GM18858 (cell line): Measurements from ENCODE around the gene XIRP1.

Experiments used
- ATAC-seq: cut with Tn5 transposase; IDR thresholded peaks from one replicate; pipeline ENCODE4 v1.9.1; 2021; ENCODE audit not compliant: unreplicated experiment

Gene XIRP1

GRCh38 chr3:39188271-39189149 lies 3.9 kb downstream of the XIRP1 start:
- ATAC-seq = no peak

GRCh38 chr3:39187372-39188155 lies 4.8 kb downstream of the XIRP1 start:
- no peak for ATAC-seq

GRCh38 chr3:39186692-39187151 lies 5.7 kb downstream of the XIRP1 start:
- ATAC-seq = no peak

- no peak for ATAC-seq
These were observed 6.3 kb downstream of the XIRP1 start for GRCh38 chr3:39185959-39186691.

- no peak for ATAC-seq
These were observed 7.0 kb downstream of the XIRP1 start for GRCh38 chr3:39185326-39185958.

GRCh38 chr3:39184968-39185285 lies 7.5 kb downstream of the XIRP1 start:
- ATAC-seq = no peak

- no peak for ATAC-seq
These were observed 8.1 kb downstream of the XIRP1 start for GRCh38 chr3:39184081-39184967.

GRCh38 chr3:39183211-39184080 lies 8.9 kb downstream of the XIRP1 start:
- no peak for ATAC-seq

GRCh38 chr3:39181408-39182335 lies 10.7 kb downstream of the XIRP1 start:
- no peak for ATAC-seq

- ATAC-seq = peak; percentile 91
These were observed 11.6 kb downstream of the XIRP1 start for GRCh38 chr3:39180546-39181346.

GRCh38 chr3:39180183-39180545 lies 12.2 kb downstream of the XIRP1 start:
- no peak for ATAC-seq

GRCh38 chr3:39178553-39178952 lies 13.8 kb downstream of the XIRP1 start:
- no peak for ATAC-seq

- ATAC-seq = no peak
These were observed 14.6 kb downstream of the XIRP1 start for GRCh38 chr3:39177708-39178332.

- ATAC-seq = no peak
These were observed 16.2 kb downstream of the XIRP1 start for GRCh38 chr3:39176025-39176714.

GRCh38 chr3:39173318-39174125 lies 18.9 kb downstream of the XIRP1 start:
- no peak for ATAC-seq
